GM18861 (cell line): ENCODE data around the gene MAPK8IP3.

Experiments used
- ATAC-seq: cut with Tn5 transposase; IDR thresholded peaks from one replicate; pipeline ENCODE4 v1.9.1; 2021; ENCODE audit not compliant: unreplicated experiment

MAPK8IP3 gene

GRCh38 chr16:1760911-1761310, 54.9 kb downstream of the MAPK8IP3 start:
- no peak for ATAC-seq

GRCh38 chr16:1761751-1762150, 55.8 kb downstream of the MAPK8IP3 start:
- ATAC-seq = no peak

GRCh38 chr16:1762196-1762878, 56.3 kb downstream of the MAPK8IP3 start:
- no peak for ATAC-seq

- ATAC-seq = no peak
Observed at GRCh38 chr16:1762879-1763520, 57.0 kb downstream of the MAPK8IP3 start.

- ATAC-seq = no peak
Observed at GRCh38 chr16:1763521-1764511, 57.8 kb downstream of the MAPK8IP3 start.

GRCh38 chr16:1764971-1765370, 59.0 kb downstream of the MAPK8IP3 start:
- ATAC-seq = no peak

GRCh38 chr16:1765826-1766225, 59.8 kb downstream of the MAPK8IP3 start:
- ATAC-seq = no peak

GRCh38 chr16:1766231-1766630, 60.2 kb downstream of the MAPK8IP3 start:
- no peak for ATAC-seq

- no peak for ATAC-seq
Observed at GRCh38 chr16:1766701-1767100, 60.7 kb downstream of the MAPK8IP3 start.

- ATAC-seq = no peak
Observed at GRCh38 chr16:1767116-1767994, 61.4 kb downstream of the MAPK8IP3 start.

- ATAC-seq = no peak
Observed at GRCh38 chr16:1768061-1768766, 62.2 kb downstream of the MAPK8IP3 start.

GRCh38 chr16:1768767-1769401, 62.9 kb downstream of the MAPK8IP3 start:
- ATAC-seq = no peak

GRCh38 chr16:1769402-1770300, 63.7 kb downstream of the MAPK8IP3 start:
- ATAC-seq = no peak

- ATAC-seq = no peak
Observed at GRCh38 chr16:1770328-1771187, 64.6 kb downstream of the MAPK8IP3 start.

GRCh38 chr16:1771188-1771863, 65.3 kb downstream of the MAPK8IP3 start, which contains the start of gene NME3:
Gene NME3, minus strand, starts transcription at chr16:1771543. Its CDS starts 9 bp downstream, at chr16:1771534.
- ATAC-seq = no peak

GRCh38 chr16:1771864-1772361, 65.9 kb downstream of the MAPK8IP3 start:
- no peak for ATAC-seq
